Measurements from ENCODE around the gene B3GNT4.
"Not testable (repeated sequence)": the region's sequence is repeated elsewhere in the genome, so short reads cannot be mapped to it uniquely, and the experiment has no call there.

The B3GNT4 gene

DNA sequence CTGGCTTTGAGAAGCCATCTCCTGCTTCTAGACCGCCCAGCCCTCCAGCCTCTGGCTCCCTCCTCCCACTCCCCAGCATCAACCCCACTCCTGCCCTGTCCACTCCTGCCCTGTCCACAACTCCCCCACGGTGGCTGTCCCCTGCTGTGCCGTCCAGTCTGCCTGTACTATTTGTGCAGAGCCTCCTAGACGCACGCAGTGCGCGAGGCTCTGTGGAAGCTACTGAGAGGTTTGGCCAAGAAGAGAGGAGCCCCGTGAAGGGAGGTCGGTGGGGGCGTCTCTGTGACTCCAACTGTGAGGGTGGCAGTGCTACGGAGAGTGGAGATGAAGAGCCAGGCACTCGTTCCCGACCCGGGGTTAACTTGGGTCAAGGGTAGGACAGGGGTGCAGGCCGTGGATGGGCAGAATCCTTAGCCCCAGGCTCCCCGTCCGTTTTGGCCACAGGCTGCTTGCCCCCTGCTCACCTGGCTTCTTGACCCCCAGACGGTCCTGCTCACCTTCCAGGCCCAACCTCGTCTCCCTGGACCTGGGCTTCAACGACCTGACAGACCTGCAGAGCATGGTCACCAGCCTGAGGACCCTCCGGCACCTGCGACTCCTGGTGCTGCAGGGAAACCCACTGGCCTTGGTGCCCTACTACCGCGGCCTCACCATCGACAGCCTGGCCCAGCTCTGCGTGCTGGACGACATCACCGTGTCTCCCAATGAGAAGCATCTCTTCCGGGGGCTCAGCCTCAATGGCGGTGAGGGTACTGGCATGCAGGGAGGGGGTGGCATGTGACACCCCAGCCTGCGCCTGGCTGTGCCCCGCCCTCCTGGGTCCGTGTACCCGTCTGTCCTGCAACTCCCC, 13.7 kb upstream of the B3GNT4 start:
- no peak for DNase-seq

DNA sequence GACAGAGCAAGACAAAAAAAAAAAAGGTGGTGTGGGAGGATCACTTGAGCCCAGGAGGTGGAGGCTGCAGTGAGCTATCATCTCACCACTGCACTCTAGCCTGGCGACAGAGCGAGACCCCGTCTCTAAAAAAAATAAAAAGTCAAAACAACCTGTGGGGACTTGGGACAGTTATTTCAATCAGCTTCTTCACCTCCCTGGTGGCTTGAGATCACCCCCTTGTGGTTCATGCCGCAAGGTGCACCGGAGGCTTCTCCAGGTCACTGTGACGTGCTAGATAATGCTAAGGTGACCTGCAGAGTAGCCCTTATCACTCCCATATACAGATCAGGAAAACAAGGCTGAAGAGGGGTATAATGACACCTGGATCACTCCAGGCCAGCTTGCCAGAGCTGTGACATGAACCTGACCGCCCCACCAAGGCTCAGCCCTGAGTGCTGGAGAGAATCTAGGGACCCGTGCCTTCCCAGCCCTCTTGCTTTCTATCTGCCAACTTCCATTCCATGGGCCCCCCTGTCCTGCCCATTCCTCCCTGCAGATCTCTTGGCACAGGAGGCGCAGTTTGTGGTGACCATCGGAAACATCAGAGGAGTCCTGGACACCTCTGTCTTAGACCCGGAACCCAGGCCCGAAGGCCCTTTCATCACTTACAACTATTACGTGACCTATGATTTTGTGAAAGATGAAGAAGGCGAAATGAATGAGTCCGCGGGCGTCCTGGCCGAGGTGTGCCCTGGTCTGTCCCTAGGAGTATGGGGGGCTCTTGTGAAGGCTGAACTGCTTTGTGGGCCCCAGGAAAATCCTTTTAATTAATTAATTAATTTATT, 12.5 kb upstream of the B3GNT4 start:
- DNase-seq = peak; percentile 76

DNA sequence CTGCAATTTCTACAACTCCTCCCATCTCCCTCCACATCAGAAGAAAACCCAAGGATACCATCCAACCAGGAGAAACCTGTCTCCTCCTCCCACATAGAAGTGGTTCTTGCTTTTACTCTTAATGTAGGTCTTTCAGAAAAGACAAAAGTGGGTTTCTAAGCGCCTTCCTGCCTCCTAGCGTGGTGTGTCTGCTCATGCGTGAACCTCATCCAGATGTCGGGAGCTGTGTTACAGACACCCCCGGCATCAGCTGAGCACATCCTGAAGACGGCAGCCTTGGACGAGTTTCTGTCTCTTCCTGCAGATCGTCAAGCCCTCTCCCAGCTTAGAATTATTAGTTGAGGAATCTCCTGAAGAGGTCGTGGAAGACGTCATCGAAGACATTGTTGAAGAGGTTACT, 11.1 kb upstream of the B3GNT4 start:
- no peak for DNase-seq

DNA sequence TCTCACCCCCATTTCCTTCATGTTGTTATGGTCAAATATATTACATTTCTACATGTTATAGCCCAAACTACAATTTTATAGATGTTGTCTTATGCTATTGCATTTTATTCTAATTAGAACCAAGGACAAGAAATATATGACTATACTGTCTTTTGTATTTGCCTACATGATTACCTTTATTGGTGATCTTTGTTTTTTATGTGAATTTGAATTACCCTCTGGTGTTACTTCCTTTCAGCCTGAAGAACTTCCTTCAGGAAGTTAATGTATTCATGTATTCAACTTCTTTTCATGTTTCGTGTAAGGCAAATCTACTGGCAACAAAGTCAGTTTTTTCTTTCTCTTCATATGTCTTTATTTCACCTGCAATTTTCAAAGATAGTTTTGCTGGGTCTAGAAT, 8.7 kb upstream of the B3GNT4 start:
- no peak for DNase-seq

DNA sequence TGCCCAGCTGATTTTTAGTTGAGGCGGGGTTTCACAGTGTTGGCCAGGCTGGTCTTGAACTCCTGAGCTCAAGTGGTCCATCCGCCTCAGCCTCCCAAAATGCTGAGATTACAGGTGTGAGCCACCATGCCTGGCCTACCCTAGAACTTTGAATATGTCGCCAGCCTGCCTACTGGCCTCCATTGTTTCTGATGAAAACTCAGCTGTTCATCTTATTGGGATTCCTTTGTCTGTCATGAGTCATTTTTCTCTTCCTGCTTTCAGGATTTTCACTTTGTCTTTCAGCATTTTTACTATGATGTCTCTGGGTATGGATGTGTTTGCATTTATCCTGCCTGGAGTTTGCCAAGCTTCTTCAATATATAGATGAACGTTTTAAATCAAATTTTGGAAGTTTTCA, 8.1 kb upstream of the B3GNT4 start:
- DNase-seq = no peak

DNA sequence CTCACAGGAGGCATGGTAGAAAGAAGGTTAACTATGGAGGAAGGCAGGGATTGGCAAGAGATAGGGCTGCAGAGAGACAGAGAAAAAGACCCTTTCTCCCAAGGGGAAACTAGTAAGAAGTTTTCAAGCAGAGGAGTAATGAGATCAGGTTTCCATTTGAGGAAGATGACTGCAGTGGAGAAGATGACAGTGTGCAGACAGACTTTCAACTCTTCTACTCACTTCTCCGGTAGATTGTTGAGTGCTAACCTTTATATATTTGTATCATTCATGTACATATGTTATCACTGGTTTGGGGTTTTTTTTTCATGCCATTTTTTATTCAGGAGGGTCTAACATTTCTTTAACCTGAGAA, 5.9 kb upstream of the B3GNT4 start:
- DNase-seq = no peak

DNA sequence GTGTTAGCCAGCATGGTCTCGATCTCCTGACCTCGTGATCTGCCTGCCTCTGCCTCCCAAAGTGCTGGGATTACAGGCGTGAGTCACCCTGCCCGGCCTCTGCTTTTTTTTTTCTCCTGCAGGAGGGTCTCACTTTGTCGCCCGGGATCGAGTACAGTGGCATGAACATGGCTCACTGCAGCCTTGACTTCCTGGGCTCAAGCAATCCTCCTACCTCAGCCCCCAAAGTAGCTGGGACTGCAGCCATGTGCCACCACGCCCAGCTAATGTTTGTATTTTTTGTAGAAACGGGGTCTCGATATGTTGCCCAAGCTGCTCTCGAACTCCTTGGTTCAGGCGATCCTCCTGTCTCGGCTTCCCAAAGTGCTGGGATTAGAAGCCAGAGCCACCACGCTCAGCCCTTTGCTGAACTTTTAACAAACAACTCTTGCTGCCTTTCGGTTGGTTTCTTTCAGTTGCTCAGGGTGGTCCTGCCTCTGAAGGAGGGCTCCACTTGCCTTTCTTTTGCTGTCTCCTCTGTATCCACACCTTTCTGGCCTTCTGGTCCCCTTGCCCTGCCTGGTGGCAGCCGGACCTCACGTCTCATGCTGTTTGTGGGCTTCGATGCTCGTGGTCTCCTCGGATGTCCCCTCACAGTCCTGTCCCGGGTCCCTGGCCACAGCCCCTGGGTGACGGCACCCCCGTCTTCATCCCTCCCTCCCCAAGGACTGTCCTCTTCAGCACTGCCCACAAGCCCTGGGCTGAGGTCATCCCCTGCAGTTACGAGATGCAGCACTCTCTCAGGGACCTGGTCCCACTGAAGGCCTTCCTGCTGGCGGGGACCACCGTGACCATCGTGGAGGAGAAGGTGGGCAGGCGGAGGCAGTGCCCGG, 3.8 kb upstream of the B3GNT4 start:
- no peak for DNase-seq

DNA sequence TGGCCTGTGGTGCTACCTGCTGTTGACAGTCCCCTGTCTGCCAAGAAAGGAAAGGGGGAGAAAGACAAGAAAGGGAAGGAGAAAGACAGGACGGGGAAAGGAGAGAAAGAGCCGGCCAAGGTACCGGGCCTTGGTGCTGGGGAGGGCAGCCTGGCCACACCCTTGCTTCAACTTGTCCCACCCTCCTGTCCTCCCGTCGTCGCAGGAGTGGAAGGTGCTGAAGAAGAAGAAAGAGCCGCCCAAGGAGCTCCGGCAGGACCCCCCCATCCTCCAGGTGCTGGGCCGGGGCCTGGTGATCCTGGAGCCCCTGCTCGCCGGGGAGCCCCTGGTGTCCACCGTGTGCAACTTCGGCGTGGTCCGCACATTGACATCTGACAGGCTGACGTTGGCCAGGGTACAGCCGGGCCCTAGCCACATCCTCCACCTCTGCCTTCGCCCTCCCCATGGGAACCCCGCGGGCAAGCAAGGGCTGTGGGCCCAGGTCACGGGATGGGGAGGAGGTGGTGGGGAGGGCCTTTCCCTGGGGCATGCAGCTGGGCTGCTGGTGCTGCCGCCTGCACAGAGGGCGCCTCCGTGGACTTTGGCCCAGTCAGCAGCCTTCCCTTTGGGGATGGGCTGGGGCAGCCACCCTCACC, 2.9 kb upstream of the B3GNT4 start:
- no peak for DNase-seq

DNA sequence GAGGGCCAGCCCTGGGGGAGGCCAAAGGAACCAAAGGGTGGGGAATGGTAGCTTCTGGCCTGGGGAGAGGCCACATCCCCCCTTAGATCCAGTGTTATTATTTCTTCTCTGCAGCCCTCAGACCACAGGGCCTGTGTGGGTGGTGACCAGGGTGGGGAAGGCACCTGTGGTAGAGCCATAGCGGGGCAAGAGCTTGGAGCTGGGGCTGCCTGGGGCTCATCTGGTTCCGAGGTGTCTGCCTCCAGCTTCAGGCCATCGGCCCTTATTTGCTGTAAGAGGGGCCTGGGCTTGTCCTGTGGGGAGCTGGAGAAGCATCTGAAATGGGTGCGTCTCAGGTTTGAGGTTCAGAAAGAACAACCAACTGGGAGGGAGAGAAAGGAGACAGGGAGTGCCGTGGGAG, 2.1 kb upstream of the B3GNT4 start:
- DNase-seq = no peak

DNA sequence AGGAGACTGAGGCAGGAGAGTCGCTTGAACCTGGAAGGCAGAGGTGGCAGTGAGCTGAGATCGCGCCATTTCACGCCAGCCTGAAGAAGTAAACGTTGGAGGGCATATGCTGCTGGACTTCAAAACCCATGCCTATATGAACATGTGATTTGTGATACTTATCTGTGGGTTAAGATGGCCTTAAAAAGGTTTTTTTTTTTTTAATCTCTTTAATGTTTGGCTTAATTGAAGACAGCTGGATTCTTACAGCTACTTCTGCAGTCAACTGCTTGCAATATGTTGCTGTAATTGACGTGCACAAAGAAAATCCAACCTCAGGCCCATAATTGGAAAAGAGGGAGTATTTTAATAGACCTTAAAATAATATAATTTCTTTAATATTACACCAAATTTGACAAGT, 1.5 kb upstream of the B3GNT4 start:
- no peak for DNase-seq

DNA sequence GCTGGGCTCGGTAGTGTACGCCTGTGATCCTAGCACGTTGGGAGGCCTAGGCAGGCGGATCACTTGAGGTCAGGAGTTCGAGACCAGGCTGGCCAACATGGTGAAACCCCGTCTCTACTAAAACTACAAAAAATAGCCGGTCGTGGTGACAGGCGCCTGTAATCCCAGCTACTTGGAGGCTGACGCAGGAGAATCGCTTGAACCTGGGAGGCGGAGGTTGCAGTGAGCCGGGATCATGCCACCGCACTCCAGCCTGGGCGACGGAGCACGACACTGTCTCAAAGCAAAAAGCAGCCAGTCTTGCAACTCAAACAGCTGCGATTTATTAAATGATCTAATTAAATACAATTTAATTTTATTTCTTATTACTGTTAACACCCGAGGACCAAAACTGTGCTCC, 698 bp upstream of the B3GNT4 start:
- not testable (repeated sequence) for DNase-seq

DNA sequence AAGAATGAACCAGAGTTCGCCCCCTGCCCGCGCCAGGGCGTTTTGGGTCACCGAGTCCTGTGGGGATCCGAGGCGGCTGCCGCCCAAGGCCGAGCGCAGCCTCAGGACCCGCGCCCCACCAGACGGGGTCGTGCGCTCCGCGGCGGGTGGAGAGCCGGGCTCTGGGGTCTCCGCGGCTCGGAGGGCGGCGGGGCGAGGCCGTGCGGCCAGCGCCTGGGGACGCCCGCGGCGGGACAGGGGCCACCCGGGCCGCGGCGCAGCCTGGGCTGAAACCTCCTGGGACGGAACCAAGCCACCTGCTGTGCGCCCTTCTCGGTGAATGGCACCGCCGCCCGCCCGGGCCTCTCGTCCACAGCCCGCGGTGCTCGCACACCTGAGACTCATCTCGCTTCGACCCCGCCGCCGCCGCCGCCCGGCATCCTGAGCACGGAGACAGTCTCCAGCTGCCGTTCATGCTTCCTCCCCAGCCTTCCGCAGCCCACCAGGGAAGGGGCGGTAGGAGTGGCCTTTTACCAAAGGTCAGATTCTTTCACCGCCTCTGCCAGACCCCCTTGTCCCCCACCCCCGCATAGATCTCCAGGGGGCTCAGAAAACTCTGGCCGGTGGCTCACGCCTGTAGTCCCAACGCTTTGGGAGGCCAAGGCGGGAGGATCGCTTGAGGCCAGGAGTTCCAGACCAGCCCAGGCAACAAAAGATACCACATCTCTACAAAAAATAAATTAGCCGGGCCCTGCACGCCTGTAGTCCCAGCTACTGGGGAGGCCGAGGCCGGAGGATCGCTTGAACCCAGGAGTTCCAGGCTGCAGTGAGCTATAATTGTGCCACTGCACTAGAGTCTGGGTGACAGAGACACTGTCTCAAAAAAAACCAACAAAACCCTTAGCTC, 901 bp downstream of the B3GNT4 start:
- DNase-seq = no peak

DNA sequence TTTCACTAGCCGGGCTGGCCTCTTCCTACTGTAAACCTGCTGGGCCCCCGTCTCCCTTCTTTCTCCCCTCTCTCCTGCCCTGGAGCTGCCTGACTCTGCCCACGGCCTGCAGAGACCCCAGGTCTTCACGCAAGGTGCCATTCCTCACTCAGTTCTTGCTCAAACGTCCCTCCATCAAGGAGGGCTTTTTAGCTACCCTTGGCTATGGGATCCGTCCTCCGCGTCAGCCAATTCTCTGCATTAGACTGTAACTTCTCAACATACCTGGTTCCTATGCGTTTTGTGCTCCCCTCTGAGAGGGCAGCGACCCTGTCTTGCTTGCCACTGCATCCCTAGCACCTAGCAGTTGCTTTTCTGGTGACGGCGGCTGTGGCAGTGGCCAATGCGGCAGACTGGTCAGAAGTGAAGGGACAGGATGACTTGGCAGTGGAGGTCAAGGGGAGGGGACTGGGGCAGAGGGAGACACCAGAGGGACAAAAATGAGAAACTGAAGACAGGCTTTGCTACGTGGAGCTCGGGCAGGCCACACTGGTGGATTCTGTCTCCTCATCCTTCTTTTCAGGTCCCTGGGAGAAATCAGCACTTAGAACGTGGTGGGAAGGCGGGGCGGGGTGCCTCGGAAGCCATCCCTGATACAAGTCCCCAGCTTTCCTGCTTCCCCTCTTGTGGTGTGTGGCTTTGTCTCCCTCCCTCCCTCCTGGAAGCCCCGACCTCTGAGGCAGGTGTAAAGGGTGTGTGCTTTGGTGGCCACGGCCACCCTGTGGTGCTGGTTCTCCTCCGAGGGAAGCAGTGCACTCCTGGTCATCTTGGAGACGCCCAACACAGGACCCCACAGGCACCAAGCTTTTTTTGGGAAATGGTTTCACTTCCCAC, 1.8 kb downstream of the B3GNT4 start:
- no peak for DNase-seq

DNA sequence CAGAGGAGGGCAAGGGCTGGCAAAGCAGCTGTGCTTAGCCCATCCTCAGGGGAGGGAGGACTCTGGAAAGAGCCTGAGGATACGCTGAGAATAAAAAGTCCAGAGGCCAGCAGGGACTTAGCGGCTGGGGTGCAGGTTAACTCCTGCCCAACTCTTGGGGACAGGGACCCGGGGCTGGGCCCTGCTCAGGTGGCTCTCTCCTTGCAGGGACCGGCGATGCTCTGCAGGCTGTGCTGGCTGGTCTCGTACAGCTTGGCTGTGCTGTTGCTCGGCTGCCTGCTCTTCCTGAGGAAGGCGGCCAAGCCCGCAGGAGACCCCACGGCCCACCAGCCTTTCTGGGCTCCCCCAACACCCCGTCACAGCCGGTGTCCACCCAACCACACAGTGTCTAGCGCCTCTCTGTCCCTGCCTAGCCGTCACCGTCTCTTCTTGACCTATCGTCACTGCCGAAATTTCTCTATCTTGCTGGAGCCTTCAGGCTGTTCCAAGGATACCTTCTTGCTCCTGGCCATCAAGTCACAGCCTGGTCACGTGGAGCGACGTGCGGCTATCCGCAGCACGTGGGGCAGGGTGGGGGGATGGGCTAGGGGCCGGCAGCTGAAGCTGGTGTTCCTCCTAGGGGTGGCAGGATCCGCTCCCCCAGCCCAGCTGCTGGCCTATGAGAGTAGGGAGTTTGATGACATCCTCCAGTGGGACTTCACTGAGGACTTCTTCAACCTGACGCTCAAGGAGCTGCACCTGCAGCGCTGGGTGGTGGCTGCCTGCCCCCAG, 2.8 kb downstream of the B3GNT4 start:
- DNase-seq = no peak

DNA sequence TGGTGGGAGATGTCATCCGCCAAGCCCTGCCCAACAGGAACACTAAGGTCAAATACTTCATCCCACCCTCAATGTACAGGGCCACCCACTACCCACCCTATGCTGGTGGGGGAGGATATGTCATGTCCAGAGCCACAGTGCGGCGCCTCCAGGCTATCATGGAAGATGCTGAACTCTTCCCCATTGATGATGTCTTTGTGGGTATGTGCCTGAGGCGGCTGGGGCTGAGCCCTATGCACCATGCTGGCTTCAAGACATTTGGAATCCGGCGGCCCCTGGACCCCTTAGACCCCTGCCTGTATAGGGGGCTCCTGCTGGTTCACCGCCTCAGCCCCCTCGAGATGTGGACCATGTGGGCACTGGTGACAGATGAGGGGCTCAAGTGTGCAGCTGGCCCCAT, 3.5 kb downstream of the B3GNT4 start:
- DNase-seq = no peak

DNA sequence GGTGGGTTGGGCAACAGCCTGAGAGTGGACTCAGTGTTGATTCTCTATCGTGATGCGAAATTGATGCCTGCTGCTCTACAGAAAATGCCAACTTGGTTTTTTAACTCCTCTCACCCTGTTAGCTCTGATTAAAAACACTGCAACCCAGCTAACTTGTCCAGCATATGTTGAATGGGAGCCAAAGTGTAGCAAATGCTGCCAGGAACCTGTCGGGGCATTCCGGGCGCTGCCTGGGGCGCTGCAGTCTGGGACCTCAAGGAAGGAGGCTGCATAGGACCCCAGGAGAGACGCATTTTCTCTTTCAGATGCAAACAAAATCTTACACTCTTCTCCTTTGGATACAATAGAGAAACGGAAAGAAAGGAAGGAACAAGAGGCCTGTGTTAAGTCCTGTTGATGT, 3.9 kb downstream of the B3GNT4 start:
- no peak for DNase-seq

DNA sequence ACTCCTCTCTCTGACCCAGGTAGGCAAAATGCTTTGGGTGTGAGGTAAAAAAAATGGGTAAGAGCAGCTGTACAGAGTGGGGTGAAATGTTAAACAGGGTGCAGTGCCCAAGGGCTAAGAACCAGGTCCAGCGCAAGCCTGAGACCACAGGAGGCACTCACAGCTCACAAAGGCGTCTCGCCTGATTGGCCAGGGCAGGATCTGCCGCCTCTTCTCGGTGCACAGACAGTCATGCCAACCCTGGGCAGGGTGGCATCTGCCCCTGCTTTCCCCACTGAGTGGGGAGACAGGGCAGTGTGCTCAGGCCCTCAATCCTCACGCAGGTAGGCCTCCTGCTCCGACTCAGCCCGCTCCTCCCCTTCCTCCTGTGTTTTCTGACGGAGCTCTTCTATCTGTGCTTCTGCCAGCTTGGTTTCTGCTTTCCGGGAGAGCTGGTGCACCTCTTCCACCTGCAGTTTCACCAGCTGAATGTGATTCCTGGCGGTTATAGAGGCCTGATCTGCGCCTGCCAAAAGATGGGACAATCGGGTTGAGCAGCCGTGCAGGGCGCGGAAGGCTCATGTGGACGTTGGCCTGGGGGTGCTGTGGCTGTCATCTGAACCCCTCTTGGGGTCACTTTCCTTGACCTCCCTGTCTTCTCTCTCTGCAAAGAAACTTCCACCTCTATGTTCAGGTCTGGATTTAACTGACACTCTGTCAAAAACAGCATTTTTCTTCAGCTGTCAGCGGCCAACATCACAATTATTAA, 4.7 kb downstream of the B3GNT4 start:
- no peak for DNase-seq

DNA sequence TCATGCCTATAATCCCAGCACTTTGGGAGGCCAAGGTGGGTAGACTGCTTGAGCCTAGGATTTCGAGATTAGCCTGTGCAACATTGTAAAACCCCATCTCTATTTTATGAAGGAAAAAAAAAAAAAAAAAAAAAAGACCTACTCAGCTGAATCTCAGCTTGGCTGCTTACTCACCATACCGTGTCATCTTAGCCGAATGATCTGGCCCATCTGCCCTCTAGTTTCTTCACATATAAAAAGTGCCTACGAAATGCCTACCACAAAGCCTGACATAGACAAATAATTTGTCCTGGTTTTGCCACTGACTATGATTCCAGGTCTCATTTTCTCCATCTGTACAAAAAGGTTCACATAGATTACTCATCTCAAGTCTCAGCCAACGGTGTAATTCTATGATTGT, 12.3 kb downstream of the B3GNT4 start:
- DNase-seq = no peak

DNA sequence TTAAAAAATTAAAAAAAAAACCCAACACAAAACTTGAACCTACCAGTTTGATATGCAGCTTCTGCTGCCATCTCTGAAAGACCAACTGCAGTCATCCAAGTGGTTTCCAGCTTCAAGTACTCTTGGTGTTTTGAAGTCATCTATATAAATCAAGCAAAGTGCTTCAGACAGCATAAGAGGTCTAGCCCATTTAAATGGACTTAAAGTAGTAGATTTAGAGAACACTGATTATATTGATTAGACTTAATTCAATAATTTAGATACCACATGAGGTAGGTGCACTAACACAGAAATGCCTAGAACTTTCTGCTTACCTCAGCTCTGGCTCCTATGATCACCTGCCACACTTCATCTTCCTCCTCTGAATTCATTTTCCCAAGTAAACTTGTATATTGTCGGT, 12.9 kb downstream of the B3GNT4 start:
- DNase-seq = no peak

All from activated naive CD4-positive, alpha-beta T cell treated with Interleukin-2 at 50 U/mL for 16 hours (primary cell).